Liver (tissue), 3 donors: ENCODE measurements around the gene IFIT5.

ENCODE experiments used
- CTCF ChIP-seq: fragments of 150-350 bp; IDR thresholded peaks from 2 replicates; pipeline ENCODE4 v1.5.1; 2017; ENCODE audit warnings: improper control_type of control experiment, low read depth, low read length; ENCODE audit not compliant: missing input control
- FOXA1 ChIP-seq: IDR thresholded peaks from 2 replicates; pipeline ENCODE4 v1.6.1; 2016; ENCODE audit warnings: antibody characterized with exemption
- MAX ChIP-seq: IDR thresholded peaks from 2 replicates; pipeline ENCODE4 v1.6.1; 2016; ENCODE audit warnings: antibody characterized with exemption
- NR2F2 ChIP-seq: IDR thresholded peaks from 2 replicates; pipeline ENCODE4 v1.6.1; 2016; ENCODE audit warnings: antibody characterized with exemption
- RAD21 ChIP-seq, 2 donors: IDR thresholded peaks; 2 replicates each; pipeline ENCODE4 v1.6.1; 2016; ENCODE audit warnings: antibody characterized with exemption in 2 of 2, mild to moderate bottlenecking in 2 of 2
- REST ChIP-seq: IDR thresholded peaks from 2 replicates; pipeline ENCODE4 v1.6.1; 2016; ENCODE audit warnings: antibody characterized with exemption, mild to moderate bottlenecking
- donor health status: healthy.
- donor health status: healthy.

- TF ChIP-seq CTCF (peak; percentile 38), MAX (no peak), NR2F2 (no peak), REST (no peak), RAD21 (IDR thresholded peaks at IDR 0.05) (peak; percentile 87 to 89), FOXA1 (no peak)
Measured at GRCh38 chr10:89389254-89389653, 25.1 kb upstream of the IFIT5 start.
